AG10803 (cell line): Measurements from ENCODE around the gene PTBP3.
"Not testable (repeated sequence)": the region's sequence is repeated elsewhere in the genome, so short reads cannot be mapped to it uniquely, and the experiment has no call there.

Experiments used
- DNase-seq: peaks from one replicate; pipeline ENCODE4 v3.0.0; 2010; ENCODE audit warnings: low read depth
- H3K4me3 ChIP-seq: 2 replicates; pipeline ENCODE4 v1.5.1; 2011; ENCODE audit warnings: mild to moderate bottlenecking, low read length, control low read depth
- CTCF ChIP-seq: conservative IDR thresholded peaks from 2 replicates; pipeline ENCODE4 v1.5.1; 2011; ENCODE audit warnings: mild to moderate bottlenecking, low read length, control low read depth, inconsistent platforms

Gene PTBP3

GRCh38 chr9:112271466-112272098, 61.8 kb downstream of the PTBP3 start:
- H3K4me3 ChIP-seq: no peak overlapping the region
- TF ChIP-seq CTCF: no peak
- DNase-seq: no peak

DNA sequence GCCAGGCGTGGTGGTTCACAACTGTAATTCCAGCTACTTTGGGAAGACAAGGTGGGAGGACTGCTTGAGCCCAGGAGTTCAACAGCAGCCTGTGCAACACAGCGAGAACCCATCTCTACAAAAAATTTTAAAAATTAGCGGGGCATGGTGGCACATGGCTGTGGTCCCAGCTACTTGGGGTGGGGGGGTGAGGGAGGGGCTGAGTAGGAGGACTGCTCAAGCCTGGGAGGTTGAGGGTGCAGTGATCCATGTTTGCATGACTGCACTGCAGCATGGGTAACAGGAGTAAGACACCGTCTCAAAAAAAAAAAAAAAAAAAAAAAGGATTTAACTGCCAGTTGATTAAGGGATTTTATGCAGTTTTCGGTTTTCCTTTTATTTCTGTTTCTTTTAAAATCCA, 65.0 kb downstream of the PTBP3 start:
- H3K4me3 ChIP-seq: no peak overlapping the region
- TF ChIP-seq CTCF: no peak
- DNase-seq: no peak

DNA sequence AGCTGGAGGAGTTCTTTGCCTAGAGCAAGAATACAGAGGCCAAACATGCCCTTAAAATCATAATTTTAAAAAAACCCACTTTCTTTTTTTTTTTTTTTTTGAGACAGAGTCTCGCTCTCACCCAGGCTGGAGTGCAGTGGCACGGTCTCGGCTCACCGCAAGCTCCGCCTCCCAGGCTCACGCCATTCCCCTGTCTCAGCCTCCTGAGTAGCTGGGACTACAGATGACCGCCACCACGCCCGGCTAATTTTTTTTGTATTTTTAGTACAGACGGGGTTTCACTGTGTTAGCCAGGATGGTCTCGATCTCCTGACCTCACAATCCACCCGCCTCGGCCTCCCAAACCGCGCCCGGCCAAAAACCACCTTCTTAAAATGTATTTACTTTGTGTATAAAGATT, 66.3 kb downstream of the PTBP3 start:
- DNase-seq, H3K4me3 ChIP-seq: not testable (repeated sequence)

GRCh38 chr9:112265391-112265790, 68.0 kb downstream of the PTBP3 start:
- H3K4me3 ChIP-seq: no peak overlapping the region
- TF ChIP-seq CTCF: no peak
- no peak for DNase-seq

DNA sequence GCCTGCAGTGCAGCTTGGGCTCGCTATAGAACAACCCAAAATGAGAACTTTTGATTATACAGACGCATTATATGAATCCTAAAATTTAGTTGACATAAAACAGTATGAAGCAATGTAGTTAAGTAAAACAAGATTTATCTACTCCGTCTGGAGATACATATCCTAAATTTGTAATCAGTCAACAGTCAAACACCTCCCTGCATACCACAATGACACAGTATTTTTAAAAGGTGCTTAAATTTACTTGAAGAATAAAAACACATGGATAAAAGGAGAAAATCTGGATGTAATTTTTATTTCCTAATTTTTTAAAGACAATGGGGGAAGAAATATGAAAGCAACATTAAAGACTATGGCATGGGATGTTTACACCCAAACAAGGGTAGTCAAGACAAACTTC, 70.8 kb downstream of the PTBP3 start:
- TF ChIP-seq CTCF: no peak
- no peak overlapping the region for H3K4me3 ChIP-seq
- DNase-seq: no peak

DNA sequence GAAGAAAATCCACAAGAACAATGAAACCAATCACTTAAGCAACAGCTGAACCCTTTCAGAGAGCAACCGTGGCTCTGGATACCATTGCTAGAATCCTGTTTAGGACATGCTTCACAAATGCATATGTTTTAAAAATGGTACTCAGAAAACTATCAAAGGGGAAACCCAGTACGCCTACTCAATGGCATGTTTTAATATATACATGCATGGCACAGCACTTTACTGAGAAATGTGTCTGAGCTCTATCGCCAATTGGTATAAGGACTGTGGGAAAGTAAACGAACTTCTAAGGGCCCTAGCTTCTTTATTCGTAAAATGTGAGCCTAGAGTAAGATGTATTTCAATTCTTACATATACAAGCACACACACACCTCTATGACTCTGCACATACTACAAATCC, 72.3 kb downstream of the PTBP3 start:
- no peak overlapping the region for H3K4me3 ChIP-seq

GRCh38 chr9:112258106-112258505, 75.3 kb downstream of the PTBP3 start:
- TF ChIP-seq CTCF: no peak
- H3K4me3 ChIP-seq: no peak overlapping the region
- no peak for DNase-seq

More for the DNA sequence above, 72.3 kb downstream of the PTBP3 start:
- DNase-seq: no peak
- no peak for TF ChIP-seq CTCF

DNA sequence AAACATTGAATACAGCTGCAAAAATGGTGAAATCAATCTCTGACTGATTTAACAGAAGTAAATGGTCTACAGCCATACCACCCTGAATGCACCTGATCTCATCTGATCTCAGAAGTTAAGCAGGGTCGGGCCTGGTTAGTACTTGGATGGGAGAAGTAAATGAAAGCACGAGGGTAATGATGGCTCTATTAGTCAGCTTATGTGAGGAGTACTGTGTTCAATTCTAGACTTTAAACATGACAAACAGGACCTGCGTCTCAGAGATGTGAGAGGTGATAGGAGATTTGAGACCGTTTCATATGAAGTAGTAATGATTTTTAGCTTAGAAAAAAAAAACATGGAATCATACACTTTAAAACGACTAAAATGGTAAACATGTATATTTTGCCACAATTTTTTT, 81.2 kb downstream of the PTBP3 start:
- DNase-seq: no peak
- H3K4me3 ChIP-seq: no peak overlapping the region
- TF ChIP-seq CTCF: no peak
